Measurements from ENCODE around the gene SCAMP2.

Gene SCAMP2

DNA sequence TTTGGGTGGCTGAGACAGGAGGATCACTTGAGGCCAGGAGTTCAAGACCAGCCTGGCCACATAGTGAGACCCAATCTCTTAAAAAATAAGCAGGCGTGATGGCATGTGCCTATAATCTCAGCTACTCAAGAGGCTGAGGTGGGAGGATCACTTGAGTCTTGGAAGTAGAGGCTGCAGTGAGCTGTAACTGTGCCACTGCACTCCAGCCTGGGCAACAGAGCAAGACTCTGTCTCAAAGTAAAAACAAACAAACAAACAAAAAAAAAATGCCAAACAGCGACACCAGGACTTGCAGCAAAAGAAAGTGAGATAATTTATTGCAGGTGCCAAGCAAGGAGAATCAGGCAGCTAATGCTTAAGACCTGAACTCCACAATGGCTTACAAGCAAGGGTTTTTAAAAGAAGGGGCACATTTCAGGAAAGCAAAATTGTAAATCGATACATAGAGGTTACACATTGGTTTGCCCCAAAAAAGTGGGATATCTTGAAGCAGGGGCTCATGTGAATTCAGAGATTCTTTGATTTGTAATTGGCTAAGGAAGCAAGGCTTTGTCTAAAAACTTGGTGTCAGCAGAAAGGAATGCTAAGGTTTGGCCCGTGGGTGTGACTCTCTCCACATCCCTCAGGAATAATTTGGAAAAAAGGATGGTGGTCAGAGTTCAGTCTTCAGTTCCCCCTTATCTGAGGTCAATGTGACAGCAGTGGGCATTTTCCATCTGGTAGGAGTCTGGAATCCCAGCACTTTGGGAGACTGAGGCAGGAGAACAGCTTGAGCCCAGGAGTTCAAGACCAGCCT is 11.5 kb upstream of the SCAMP2 start:
- FAIRE-seq (no peak), DNase-seq (ENCODE audit: insufficient read length, low spot score) (peak; percentile 37)
- TF ChIP-seq POLR2A (IDR thresholded peaks at IDR 0.05; ENCODE audit: low read depth, low read length), result no peak

DNA sequence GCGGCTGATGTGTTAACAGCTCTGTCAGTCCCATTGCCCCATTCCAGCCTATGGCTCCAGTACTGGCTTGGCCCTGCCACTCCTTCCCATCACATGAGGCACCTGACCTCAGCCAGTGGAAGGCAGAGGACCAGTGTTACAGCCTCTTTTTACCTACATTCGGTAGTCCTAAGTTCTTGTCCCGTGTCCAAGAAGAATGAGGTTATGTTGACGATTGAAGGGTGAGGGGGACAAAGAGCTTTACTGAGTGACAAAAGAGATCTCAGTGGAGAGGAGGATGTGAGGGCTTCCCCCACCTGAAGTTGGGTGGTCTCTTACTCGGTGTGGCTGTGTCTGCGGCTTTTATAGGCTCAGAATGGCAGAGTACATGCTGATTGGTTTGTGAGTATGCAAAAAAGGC is 9.4 kb upstream of the SCAMP2 start:
- DNase-seq (ENCODE audit: insufficient read length, low spot score), result no peak
- FAIRE-seq, result no peak
- TF ChIP-seq POLR2A (IDR thresholded peaks at IDR 0.05; ENCODE audit: low read depth, low read length), result no peak

DNA sequence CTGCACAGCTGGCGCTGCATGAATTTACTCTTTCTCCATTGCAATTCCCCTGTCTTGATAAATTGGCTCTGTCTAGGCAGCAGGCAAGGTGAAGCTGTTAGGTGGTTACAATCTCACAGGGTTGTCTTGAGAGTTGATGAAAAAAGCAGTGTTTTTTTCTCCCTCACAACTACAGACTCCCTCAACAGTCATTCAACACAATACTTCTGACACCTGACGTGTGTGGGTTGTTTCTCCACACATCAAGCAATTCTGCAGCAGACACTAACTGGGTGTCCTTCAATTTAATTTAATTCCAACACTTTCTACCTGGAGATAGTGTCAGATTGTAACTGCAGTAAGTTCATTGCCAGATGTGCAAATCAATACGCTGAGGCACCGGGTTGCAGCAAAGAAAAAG is 5.1 kb upstream of the SCAMP2 start:
- no peak for DNase-seq (ENCODE audit: insufficient read length, low spot score)
- no peak for TF ChIP-seq POLR2A (IDR thresholded peaks at IDR 0.05; ENCODE audit: low read depth, low read length)
- no peak for FAIRE-seq

GRCh38 chr15:74873756-74874424 is 725 bp upstream of the SCAMP2 start:
- FAIRE-seq, result no peak
- no peak for TF ChIP-seq POLR2A (IDR thresholded peaks at IDR 0.05; ENCODE audit: low read depth, low read length)
- no peak for DNase-seq (ENCODE audit: insufficient read length, low spot score)

DNA sequence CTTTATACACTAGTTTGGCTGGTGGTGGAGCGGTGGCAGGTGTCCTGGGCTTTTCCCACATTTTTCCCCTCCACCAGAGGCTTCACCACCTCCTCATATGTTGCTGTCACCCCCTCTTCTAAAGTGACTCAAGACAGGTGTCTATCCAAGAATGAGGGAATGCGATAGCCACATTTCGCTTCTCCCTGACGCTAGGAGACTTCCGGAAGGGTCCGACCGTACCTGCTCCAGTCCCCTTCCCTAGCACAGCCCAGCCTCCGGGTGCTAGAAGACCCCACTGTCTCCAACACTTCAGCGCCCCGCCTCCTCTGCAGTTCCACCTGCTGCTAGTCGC is 496 bp downstream of the SCAMP2 start:
- no peak for TF ChIP-seq POLR2A (IDR thresholded peaks at IDR 0.05; ENCODE audit: low read depth, low read length)
- DNase-seq (ENCODE audit: insufficient read length, low spot score), result no peak
- FAIRE-seq, result no peak

DNA sequence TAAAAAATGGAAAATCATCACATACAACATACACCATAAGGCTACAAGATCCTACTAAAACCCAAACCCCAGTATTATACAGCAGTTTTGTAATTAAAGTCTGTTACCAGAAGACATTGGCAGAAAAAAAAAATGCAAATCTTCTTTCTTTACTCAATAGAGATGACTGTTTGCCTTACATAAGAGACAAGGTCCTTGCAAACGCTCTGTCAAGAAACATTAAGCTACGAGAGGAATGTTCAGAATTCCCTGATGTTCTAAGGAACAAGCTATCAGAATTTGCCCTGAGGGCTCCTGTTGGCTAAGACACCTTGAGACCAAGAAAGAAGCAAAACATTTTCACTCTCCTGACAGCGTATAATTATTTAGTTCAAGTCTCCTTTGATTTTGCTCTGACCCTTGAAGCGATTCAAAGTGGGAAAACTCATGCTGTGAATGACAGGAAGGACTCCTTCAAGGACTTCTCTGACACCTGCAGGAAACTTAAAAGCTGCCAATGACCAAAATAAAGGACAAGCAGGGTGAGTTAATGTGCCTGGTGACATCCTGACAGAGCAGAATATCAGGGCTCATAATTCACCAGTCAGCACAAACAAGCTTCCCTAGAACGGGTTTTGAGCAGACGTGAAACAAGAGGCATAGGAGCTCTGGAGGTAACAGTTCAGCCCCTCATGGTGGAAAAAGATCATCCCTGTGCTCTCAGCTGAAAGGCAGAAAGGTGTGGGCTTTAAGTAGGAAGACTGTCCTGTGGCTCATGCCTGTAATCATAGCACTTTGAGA is 2.5 kb downstream of the SCAMP2 start:
- no peak for FAIRE-seq
- TF ChIP-seq POLR2A (IDR thresholded peaks at IDR 0.05; ENCODE audit: low read depth, low read length), result no peak
- DNase-seq (ENCODE audit: insufficient read length, low spot score), result no peak

GRCh38 chr15:74869726-74870407 is 3.3 kb downstream of the SCAMP2 start:
- FAIRE-seq, result no peak
- TF ChIP-seq POLR2A (IDR thresholded peaks at IDR 0.05; ENCODE audit: low read depth, low read length), result no peak
- no peak for DNase-seq (ENCODE audit: insufficient read length, low spot score)

GRCh38 chr15:74869372-74869725 is 3.8 kb downstream of the SCAMP2 start:
- TF ChIP-seq POLR2A (IDR thresholded peaks at IDR 0.05; ENCODE audit: low read depth, low read length), result no peak
- no peak for FAIRE-seq
- DNase-seq (ENCODE audit: insufficient read length, low spot score), result no peak

DNA sequence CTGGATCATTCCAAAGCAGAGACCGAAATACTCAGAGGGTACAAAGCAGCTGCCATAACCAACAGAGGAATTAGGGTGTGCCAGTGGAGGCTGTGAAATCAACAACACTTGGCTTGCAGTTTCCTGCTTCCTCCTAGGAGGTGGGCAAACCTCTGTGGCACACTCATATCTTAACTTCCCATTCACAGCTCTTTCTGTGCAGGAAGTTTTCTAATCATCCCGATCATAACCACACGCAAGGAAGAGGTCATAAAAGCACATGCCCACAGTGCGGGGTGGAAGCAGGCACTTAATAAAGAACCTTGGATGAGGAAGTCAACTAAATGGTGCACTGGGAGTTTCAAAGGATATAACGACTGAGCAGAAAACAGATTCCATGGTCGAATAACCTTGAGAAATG is 5.1 kb downstream of the SCAMP2 start:
- TF ChIP-seq POLR2A (IDR thresholded peaks at IDR 0.05; ENCODE audit: low read depth, low read length), result no peak
- FAIRE-seq, result no peak
- no peak for DNase-seq (ENCODE audit: insufficient read length, low spot score)

GRCh38 chr15:74867466-74868038 is 5.6 kb downstream of the SCAMP2 start:
- DNase-seq (ENCODE audit: insufficient read length, low spot score), result no peak
- FAIRE-seq, result no peak
- TF ChIP-seq POLR2A (IDR thresholded peaks at IDR 0.05; ENCODE audit: low read depth, low read length), result no peak

GRCh38 chr15:74866090-74866489 is 7.1 kb downstream of the SCAMP2 start:
- FAIRE-seq, result no peak
- DNase-seq (ENCODE audit: insufficient read length, low spot score), result peak; percentile 63
- TF ChIP-seq POLR2A (IDR thresholded peaks at IDR 0.05; ENCODE audit: low read depth, low read length), result no peak

DNA sequence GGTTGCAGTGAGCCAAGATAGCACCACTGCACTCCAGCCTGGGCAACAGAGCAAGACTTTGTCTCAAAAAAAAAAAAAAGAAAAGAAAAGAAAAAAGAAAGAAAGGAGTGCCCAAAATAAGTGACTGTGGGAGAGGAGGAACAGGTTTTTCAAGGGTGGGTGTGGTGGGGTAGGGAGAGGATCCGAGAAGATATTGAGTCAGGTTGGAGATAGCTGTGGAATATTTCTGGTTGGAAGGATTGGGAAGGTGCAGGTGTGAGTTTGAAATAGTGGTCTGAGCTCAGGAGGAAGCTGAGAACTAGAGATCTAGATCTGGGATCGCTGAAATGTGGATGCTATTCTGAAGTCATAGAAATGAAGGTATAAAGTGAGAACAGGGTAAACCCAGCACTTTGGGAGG is 7.8 kb downstream of the SCAMP2 start:
- FAIRE-seq, result no peak
- no peak for TF ChIP-seq POLR2A (IDR thresholded peaks at IDR 0.05; ENCODE audit: low read depth, low read length)

GRCh38 chr15:74864296-74864695 is 8.9 kb downstream of the SCAMP2 start:
- DNase-seq (ENCODE audit: insufficient read length, low spot score) (no peak), FAIRE-seq (no peak)
- TF ChIP-seq POLR2A (IDR thresholded peaks at IDR 0.05; ENCODE audit: low read depth, low read length), result no peak

More for the DNA sequence above, 7.8 kb downstream of the SCAMP2 start:
- no peak for DNase-seq (ENCODE audit: insufficient read length, low spot score)

All from H54 (cell line).